MM.1S (cell line): ENCODE data around the gene EPB41L2.
"Not testable (repeated sequence)": the region's sequence is repeated elsewhere in the genome, so short reads cannot be mapped to it uniquely, and the experiment has no call there.

Source experiments
- DNase-seq: peaks from one replicate; pipeline ENCODE4 v3.0.0-alpha.2; 2015
- H2AFZ ChIP-seq: fragments of 300-600 bp; sonication (generic); 2 replicates; pipeline ENCODE4 v1.6.0; 2016; ENCODE audit warnings: antibody characterized with exemption, low read length
- H3F3A ChIP-seq: fragments of 300-600 bp; sonication (generic); 2 replicates; pipeline ENCODE4 v1.6.1; 2016; ENCODE audit warnings: mild to moderate bottlenecking, antibody characterized with exemption, low read length, moderate library complexity, mixed read lengths; ENCODE audit not compliant: insufficient read depth
- H3K27ac ChIP-seq: fragments of 300-600 bp; sonication (generic); 2 replicates; pipeline ENCODE4 v1.5.1; 2016; ENCODE audit warnings: mild to moderate bottlenecking, low read length
- H3K27me3 ChIP-seq: fragments of 300-600 bp; sonication (generic); replicated peaks from 2 replicates; pipeline ENCODE4 v1.6.0; 2016; ENCODE audit warnings: low read length; ENCODE audit not compliant: insufficient read depth
- H3K36me3 ChIP-seq: fragments of 300-600 bp; sonication (generic); replicated peaks from 2 replicates; pipeline ENCODE4 v1.6.1; 2016; ENCODE audit warnings: mild to moderate bottlenecking, low read length, mixed read lengths; ENCODE audit not compliant: insufficient read depth
- H3K4me1 ChIP-seq: fragments of 300-600 bp; sonication (generic); 2 replicates; pipeline ENCODE4 v1.6.1; 2016; ENCODE audit warnings: low read length, mixed read lengths
- H3K4me2 ChIP-seq: fragments of 300-600 bp; sonication (generic); 2 replicates; pipeline ENCODE4 v1.6.0; 2016; ENCODE audit warnings: low read depth, low read length
- H3K4me3 ChIP-seq: fragments of 300-600 bp; sonication (generic); 2 replicates; pipeline ENCODE4 v1.5.1; 2016; ENCODE audit warnings: low read length, mixed read lengths
- H3K79me2 ChIP-seq: fragments of 300-600 bp; sonication (generic); 2 replicates; pipeline ENCODE4 v1.6.1; 2016; ENCODE audit warnings: mixed run types, low read length, mixed read lengths
- H3K9ac ChIP-seq: fragments of 300-600 bp; sonication (generic); 2 replicates; pipeline ENCODE4 v1.6.1; 2016; ENCODE audit warnings: low read length, mixed read lengths
- H3K9me2 ChIP-seq: fragments of 300-600 bp; sonication (generic); replicated peaks from 2 replicates; pipeline ENCODE4 v1.6.1; 2016; ENCODE audit warnings: mild to moderate bottlenecking, low read length, mixed read lengths; ENCODE audit not compliant: insufficient read depth
- H3K9me3 ChIP-seq: fragments of 300-600 bp; sonication (generic); replicated peaks from 2 replicates; pipeline ENCODE4 v1.6.1; 2016; ENCODE audit warnings: mild to moderate bottlenecking, low read length, mixed read lengths; ENCODE audit not compliant: insufficient read depth
- H4K20me1 ChIP-seq: fragments of 300-600 bp; sonication (generic); 2 replicates; pipeline ENCODE4 v1.6.1; 2016; ENCODE audit warnings: mild to moderate bottlenecking, low read length, moderate library complexity, mixed read lengths; ENCODE audit not compliant: insufficient read depth
- EZH2 ChIP-seq: fragments of 300-600 bp; sonication (generic); optimal IDR thresholded peaks from 2 replicates; pipeline ENCODE3; 2017; ENCODE audit warnings: low read depth, mild to moderate bottlenecking, antibody characterized with exemption, low read length, mixed read lengths
- EZH2phosphoT487 ChIP-seq: fragments of 300-600 bp; sonication (generic); IDR thresholded peaks from 2 replicates; pipeline ENCODE4 v1.6.1; 2018; ENCODE audit warnings: antibody characterized with exemption, low read length
- TF ChIP-seq, protein P1 (sequence below): fragments of 300-600 bp; sonication (generic); IDR thresholded peaks from 2 replicates; pipeline ENCODE4 v1.5.1; 2016; ENCODE audit warnings: antibody characterized with exemption, low read length, mixed read lengths

EPB41L2 gene

DNA sequence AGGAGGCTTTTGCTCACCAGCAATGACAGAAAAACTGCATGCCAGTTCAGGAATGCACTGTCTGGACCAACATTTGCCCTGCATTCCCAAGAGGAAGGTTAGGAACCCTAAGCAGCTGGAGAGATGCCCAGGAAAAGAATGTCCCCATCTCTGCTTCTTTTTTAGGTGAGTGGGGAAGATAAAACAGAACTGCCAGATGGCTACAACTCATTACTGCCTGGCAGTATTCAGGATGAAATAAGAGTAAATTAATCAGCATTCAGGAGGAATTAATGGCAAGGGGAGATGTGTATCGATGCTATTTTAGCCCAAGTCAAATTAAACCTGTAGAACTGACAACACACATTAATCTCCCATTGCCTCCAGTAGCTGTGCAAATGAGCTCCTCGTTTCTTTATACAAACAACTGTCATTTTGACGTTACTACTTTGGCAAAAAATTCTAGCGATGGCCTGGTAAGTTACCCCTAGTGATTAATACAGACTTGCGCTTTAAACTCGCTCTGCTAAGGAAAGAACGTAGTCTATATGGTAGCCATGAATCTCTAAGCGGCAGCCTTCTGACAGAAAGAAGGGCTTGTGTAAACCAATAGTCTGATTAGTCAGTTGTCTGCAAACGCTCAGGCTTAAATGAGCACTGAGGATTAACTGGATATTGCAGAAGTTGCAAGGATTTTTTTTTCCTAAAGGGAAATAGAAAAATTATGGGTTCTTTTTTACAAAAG, 252.6 kb downstream of the EPB41L2 start:
- no peak overlapping the region for H3K4me3 ChIP-seq
- no peak overlapping the region for H3K9ac ChIP-seq
- no peaks in the 10 kb centered on the region for H3K27me3 ChIP-seq
- H3K79me2 ChIP-seq: no peaks in the 10 kb centered on the region
- no peaks in the 10 kb centered on the region for H4K20me1 ChIP-seq
- no peaks in the 10 kb centered on the region for H3F3A ChIP-seq
- no peak overlapping the region for H3K4me2 ChIP-seq
- no peaks in the 10 kb centered on the region for H3K36me3 ChIP-seq
- H3K9me3 ChIP-seq: no peaks in the 10 kb centered on the region
- H3K4me1 ChIP-seq: no peaks in the 10 kb centered on the region
- H2AFZ ChIP-seq: no peak overlapping the region
- TF ChIP-seq EZH2phosphoT487: no peak
- no peak for TF ChIP-seq EZH2
- TF ChIP-seq, protein P1, sequence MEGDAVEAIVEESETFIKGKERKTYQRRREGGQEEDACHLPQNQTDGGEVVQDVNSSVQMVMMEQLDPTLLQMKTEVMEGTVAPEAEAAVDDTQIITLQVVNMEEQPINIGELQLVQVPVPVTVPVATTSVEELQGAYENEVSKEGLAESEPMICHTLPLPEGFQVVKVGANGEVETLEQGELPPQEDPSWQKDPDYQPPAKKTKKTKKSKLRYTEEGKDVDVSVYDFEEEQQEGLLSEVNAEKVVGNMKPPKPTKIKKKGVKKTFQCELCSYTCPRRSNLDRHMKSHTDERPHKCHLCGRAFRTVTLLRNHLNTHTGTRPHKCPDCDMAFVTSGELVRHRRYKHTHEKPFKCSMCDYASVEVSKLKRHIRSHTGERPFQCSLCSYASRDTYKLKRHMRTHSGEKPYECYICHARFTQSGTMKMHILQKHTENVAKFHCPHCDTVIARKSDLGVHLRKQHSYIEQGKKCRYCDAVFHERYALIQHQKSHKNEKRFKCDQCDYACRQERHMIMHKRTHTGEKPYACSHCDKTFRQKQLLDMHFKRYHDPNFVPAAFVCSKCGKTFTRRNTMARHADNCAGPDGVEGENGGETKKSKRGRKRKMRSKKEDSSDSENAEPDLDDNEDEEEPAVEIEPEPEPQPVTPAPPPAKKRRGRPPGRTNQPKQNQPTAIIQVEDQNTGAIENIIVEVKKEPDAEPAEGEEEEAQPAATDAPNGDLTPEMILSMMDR: no peak
- H3K9me2 ChIP-seq: no peaks in the 10 kb centered on the region
- no peak overlapping the region for H3K27ac ChIP-seq
- no peak for DNase-seq

DNA sequence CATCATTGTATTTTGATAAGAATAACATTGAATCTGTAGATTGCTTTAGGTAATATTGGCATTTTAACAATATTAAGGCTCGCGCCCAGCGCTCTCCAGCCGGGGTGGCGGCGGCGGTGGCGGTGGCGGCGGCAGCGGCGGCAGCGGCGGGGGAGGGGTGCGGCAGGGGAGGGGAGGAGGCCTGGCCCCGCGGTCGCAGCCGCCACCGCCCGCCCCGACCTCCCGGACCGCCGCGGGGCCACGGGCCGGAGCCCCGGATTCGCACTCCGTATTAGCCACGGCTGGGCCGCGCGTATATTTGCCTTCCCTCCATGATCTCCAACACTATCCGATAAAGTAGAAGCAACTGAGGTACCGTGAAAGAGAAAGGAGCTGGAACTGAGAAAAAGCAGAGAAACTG, 261.7 kb downstream of the EPB41L2 start:
- H4K20me1 ChIP-seq, H3F3A ChIP-seq, H3K4me2 ChIP-seq, DNase-seq, H3K36me3 ChIP-seq, H3K79me2 ChIP-seq, H3K9me2 ChIP-seq, H3K4me3 ChIP-seq, H3K9ac ChIP-seq, H2AFZ ChIP-seq, H3K9me3 ChIP-seq, H3K4me1 ChIP-seq, H3K27me3 ChIP-seq, H3K27ac ChIP-seq: not testable (repeated sequence)

DNA sequence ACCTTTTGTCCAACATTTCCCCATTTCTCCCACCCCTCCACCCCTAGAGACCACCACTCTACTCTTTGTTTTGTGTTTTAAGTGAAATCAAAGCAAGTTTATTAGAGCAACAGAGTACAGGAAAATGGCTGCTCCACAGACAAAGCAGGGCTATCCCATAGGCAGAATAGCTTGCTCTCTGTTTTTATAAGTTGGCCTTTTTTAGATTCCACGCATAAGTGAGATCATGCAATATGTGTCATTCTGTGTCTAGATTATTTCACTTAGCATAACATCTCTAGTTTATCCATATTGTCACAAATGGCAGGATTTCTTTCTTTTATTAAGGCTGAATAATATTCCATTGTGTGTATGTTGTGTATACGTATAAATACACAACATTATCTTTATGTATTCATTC, 266.0 kb downstream of the EPB41L2 start:
- Histone ChIP-seq H3F3A (no peaks in the 10 kb centered on the region), H3K4me2 (no peak overlapping the region), H3K27ac (no peak overlapping the region), H3K36me3 (no peaks in the 10 kb centered on the region), H3K4me3 (no peak overlapping the region), H3K9me3 (no peaks in the 10 kb centered on the region), H3K79me2 (no peaks in the 10 kb centered on the region), H3K4me1 (no peaks in the 10 kb centered on the region), H3K9me2 (no peaks in the 10 kb centered on the region), H2AFZ (no peak overlapping the region), H3K27me3 (no peaks in the 10 kb centered on the region), H4K20me1 (no peaks in the 10 kb centered on the region), H3K9ac (no peak overlapping the region)
- TF ChIP-seq EZH2phosphoT487: no peak
- no peak for TF ChIP-seq EZH2
- TF ChIP-seq, protein P1: no peak
- DNase-seq: no peak

DNA sequence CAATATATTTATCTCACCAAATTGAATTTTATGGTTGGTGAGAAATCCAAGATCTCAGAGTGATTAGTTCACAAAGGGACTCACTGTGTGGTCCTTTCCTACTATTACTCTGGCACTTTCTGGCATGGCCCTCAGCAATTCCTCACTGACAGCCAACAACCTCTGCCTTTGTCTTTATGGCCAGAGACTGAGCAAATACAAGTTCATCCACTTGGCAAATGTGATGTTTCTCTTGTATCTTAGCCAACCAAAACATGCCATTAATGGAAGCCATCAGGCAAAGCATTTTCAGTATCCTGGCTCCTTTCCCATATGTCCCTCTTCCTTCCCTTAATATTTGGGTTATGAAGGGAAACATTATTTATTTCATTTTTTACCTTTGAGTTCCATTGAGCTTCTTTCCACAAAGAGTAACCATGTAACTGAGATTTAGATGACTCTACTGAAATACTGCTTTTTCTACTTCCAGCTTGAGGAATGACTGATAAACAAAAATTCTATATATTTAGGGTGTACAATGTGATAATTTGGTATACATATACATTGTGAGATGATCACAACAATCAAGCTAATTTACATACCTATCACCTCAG, 266.6 kb downstream of the EPB41L2 start:
- no peaks in the 10 kb centered on the region for H3K36me3 ChIP-seq
- no peaks in the 10 kb centered on the region for H4K20me1 ChIP-seq
- no peak overlapping the region for H3K4me2 ChIP-seq
- H3K79me2 ChIP-seq: no peaks in the 10 kb centered on the region
- H3K9me2 ChIP-seq: no peaks in the 10 kb centered on the region
- H3K27me3 ChIP-seq: no peaks in the 10 kb centered on the region
- H3K4me1 ChIP-seq: no peaks in the 10 kb centered on the region
- no peak overlapping the region for H3K9ac ChIP-seq
- H3F3A ChIP-seq: no peaks in the 10 kb centered on the region
- TF ChIP-seq EZH2phosphoT487 (no peak), EZH2 (no peak)
- TF ChIP-seq, protein P1: no peak
- no peak overlapping the region for H3K4me3 ChIP-seq
- no peak for DNase-seq
- H3K27ac ChIP-seq: no peak overlapping the region
- H2AFZ ChIP-seq: no peak overlapping the region
- H3K9me3 ChIP-seq: no peaks in the 10 kb centered on the region
